Activated gamma-delta T cell treated with anti-CD3 and anti-CD28 coated beads, Interleukin-2, amount 50 U/mL, for 16 hours (primary cell): Measurements from ENCODE around the gene TUBGCP6.
"Not testable (repeated sequence)": the region's sequence is repeated elsewhere in the genome, so short reads cannot be mapped to it uniquely, and the experiment has no call there.

Source experiments
- DNase-seq: peaks from one replicate; pipeline ENCODE4 v3.0.0-alpha.2; 2020; ENCODE audit warnings: low read depth

Gene TUBGCP6

GRCh38 chr22:50168490-50169180 lies 76.2 kb downstream of the TUBGCP6 start:
- not testable (repeated sequence) for DNase-seq

DNA sequence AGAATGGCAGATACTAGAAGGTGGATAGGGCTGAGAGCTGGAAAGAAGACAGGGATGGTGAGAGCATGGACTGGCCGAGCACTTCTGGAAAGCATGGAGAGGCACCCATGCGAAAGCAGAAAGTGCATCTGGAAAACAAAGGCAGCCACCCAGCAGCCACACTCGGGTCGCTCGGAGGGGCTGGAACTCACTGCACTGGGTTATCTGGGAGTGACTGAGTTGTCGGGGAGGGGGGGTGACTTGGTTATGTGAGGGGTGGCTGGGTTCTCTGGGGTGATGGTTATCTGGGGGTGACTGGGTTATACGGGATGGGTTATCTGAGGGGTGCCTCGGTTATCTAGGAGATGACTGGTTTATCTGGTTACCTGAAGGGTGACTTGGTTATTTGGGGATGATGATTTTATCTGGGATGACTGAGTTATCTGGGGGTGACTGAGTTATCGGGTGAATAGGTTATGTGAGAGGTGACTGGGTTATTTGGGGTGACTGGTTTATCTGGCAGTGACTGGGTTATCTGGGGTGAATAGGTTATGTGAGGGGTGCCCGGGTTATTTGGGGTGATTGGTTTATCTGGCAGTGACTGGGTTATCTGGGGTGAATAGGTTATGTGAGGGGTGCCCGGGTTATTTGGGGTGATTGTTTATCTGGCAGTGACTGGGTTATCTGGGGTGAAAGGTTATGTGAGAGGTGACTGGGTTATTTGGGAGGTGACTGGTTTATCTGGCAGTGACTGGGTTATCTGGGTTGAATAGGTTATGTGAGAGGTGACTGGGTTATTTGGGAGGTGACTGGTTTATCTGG lies 76.9 kb downstream of the TUBGCP6 start:
- DNase-seq = no peak
